ENCODE data around the gene CDK5R2.
"Not testable (repeated sequence)": the region's sequence is repeated elsewhere in the genome, so short reads cannot be mapped to it uniquely, and the experiment has no call there.

The CDK5R2 gene

DNA sequence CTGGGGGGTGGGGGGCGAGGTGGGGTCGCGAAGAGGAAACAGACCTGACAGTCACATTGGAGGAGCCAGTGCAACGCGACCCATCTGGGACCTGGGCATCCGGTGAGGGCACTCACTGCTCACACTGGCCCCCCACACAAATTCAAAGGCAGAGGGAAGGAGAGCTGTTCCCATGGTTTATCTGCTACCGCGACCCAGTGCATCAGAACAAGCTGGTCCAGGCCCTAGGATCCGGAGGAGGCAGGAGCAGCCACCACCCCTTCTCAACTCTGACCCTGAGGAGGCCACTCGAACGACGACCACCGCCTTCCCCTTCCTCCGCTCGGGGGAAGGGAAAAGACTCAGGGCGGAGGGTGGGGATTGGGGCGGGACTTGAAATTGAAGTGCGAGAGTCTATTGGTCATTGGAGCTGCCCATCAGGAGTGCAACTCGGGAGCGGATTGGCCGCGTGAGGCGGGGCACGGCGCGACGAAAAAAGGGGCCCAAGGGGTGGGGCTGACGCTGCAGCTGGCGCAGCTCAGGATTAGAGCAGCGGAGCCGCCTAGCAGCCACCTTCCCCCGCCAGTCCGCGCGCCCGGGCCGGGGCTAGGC, at the start of gene CDK5R2:
Gene CDK5R2, plus strand, starts transcription at position 526 of the 591 bp plus-strand sequence. CDS start 155 bp downstream, outside the sequence.
- DNase-seq (ENCODE audit: low spot score) = peak; percentile 96

DNA sequence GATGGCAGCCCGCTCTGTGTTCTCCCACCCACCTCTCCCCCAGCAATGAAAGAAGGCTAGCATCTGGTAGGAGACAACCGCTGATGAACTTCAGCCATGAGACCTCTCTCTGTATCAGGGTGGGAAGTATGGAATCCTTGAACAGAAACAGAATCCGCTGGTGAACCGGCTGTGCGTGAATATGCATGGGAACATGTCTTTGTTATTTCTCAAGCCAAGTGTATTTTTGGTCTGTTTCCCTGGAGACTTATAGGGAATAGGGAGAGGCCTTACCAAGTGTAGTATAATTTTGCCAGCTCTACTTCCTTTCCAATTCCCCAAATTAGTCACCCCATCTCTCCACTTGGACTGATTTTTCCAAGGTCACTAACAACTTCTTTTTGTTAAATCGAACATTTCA, 48.7 kb upstream of the CDK5R2 start:
- no peak for DNase-seq (ENCODE audit: low spot score)

DNA sequence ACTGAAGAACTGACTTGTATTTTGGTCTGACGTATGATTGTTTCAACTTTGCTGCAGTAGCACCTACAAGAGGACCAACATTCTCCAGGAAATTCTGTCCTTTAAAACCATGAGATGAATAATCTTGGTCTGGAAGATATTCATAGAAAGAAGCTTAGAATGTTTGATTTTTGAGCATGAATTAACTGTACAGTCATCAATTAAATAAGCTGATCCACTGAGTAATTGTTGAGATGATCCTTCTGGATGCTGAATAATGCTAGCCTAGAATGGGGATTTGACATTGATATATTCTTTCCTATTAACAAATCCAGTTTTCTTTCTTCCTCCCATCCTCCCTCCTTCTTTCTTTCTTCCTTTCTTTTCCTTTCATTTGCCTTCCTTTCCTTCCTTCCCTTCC, 39.0 kb upstream of the CDK5R2 start:
- no peak for DNase-seq (ENCODE audit: low spot score)

DNA sequence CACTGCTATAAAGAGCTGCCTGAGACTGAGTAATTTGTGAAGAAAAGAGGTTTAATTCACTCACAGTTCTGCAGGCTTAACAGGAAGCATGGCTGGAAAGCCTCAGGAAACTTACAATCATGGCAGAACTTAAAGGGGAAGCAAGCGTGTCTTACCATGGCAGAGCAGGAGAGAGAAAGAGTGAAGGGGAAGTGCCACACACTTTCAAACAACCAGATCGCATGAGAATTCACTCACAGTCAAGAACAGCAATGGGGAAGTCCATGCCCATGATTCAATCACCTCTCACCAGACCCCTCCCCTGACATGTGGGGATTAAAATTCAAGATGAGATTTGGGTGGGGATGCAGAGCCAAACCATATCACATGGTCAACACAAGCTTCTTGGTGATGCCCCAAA, 34.7 kb upstream of the CDK5R2 start:
- no peak for DNase-seq (ENCODE audit: low spot score)

DNA sequence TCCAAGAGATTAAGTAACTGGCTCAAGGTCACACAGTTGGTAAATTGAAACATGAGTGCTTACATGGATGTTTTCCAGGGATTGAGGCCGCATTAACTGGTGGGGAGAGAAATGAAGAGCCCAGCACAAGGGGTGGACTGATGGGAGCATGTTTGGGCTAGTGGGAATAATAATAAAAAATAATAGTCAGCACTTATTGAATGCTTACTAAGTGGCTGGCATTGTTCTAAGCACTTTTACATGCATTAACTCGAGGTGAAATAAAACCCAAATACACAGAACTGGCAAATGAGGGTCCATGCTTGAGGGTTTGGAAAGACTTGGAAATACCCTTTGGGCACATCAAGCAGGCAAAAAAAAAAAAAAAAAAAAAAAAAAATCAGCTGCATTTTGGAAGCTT, 34.0 kb upstream of the CDK5R2 start:
- no peak for DNase-seq (ENCODE audit: low spot score)

DNA sequence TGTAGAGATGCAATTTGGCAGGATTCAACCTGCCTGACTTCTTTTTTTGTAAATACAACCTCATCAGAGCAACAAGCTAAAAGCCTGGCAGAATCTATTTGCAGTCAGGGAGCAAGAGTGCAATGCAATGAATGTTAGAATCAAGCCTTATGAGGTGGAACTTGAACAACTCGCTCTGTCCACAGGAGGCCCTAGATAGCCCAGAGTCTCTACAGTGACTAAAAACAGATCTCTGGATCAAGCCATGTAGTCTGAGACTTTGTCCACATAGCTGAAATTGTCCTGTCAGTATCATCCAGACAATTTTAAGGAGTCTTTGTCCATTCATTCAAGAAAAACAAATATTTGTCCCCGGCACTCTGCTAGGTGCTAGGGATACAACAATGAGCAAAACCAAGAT, 32.0 kb upstream of the CDK5R2 start:
- DNase-seq (ENCODE audit: low spot score) = no peak

DNA sequence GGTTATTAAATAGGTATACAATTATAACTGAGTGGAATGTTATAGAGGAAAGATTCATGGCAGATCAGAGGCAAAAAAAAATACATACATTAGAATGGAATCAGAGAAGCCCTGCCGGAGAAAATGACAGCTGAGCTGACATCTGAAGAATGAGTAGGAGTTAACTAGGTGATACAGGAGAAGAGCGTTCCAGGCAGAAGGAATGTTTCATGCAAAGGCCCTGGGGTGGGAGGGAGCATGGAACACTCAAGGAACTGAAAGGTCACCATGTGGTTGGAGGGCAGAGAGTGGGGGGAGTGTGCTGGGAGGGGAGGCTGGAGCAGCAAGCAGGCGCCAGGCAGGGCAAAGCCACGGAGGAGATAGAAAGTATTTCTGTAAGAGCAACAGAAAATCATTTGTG, 31.6 kb upstream of the CDK5R2 start:
- DNase-seq (ENCODE audit: low spot score) = no peak

DNA sequence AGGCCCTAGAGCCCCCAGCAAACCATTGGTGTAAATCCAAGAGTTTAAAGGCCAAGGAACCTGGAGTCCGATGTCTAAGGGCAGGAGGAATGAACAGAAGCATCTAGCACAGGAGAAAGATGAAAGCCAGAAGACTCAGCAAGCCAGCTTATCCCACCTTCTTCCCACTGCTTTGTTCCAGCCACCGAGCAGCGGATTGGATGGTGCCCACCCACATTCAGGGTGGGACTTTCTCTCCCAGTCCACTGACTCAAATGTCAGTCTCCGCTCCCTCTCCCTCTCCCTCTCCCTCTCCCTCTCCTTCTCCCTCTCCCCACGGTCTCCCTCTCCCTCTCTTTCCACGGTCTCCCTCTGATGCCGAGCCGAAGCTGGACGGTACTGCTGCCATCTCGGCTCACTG, 29.0 kb upstream of the CDK5R2 start:
- DNase-seq (ENCODE audit: low spot score) = not testable (repeated sequence)

DNA sequence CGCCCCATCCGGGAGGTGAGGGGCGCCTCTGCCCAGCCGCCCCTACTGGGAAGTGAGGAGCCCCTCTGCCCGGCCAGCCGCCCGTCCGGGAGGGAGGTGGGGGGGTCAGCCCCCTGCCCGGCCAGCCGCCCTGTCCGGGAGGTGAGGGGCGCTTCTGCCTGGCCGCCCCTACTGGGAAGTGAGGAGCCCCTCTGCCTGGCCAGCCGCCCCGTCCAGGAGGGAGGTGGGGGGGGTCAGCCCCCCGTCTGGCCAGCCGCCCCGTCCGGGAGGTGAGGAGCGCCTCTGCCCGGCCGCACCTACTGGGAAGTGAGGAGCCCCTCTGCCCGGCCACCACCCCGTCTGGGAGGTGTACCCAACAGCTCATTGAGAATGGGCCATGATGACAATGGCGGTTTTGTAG, 27.7 kb upstream of the CDK5R2 start:
- DNase-seq (ENCODE audit: low spot score) = not testable (repeated sequence)

DNA sequence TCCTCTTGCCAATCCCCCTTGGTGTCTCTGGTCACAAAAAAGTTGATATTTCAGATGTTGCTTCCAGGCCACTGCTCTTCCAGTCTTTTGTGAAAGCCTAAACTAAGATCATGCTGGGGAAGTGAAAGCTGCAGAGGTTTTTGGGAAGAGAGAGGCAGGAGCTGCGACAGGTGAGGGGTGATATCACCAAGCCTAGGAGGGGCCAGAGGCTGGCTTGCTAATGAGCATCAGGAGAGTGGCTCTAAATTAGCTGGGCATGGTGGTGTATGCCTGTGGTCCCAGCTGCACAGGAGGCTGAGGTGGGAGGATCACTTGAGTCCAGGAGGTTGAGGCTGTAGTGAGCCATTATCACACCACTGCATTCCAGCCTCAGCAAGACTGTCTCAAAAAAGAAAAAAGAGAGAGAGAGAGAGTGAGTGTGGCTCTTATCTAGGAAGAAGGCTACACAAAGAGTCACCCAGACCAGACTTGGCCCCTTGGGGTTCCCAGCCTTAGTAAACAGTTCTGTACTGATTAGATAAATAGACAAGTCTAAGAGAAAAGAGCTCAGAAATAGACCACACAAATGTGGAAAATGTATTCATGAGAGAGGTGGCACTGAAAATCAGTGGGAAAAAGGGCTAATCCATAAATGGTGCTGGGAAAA, 14.6 kb upstream of the CDK5R2 start:
- no peak for DNase-seq (ENCODE audit: low spot score)

DNA sequence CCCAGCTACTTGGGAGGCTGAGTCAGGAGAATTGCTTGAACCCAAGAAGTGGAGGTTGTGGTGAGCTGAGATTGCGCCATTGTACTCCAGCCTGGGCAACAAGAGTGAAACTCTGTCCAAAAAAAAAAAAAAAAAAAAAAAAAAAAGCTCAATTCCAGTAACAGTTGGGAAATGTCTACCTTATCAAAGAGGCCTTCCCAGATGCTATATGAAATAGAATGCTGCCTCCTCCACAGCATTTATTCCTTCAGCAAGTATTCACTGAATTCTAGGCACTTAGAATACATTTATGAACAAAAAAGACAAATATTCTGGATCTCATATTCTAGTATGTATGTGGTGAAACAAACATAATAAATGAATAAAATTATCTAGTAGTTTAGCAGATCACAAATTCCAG, 12.8 kb upstream of the CDK5R2 start:
- DNase-seq (ENCODE audit: low spot score) = no peak

DNA sequence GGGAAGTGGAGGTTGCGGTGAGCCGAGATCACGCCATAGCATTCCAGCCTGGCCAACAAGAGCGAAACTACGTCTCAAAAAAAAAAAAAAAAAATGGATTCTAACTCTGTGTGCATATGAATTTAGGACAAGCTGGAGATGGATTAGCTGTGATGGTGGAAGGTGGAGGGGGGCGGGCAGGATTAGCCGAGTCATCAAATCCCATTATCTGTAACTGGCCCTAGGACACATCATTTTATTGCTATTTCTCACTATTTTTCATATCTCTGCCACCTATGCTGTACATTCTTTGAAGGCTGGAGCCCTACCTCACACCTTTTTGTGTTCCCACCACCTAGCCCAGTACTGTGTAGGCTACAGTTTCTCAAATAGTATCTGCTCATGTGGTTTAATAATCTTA, 7.3 kb upstream of the CDK5R2 start:
- no peak for DNase-seq (ENCODE audit: low spot score)

DNA sequence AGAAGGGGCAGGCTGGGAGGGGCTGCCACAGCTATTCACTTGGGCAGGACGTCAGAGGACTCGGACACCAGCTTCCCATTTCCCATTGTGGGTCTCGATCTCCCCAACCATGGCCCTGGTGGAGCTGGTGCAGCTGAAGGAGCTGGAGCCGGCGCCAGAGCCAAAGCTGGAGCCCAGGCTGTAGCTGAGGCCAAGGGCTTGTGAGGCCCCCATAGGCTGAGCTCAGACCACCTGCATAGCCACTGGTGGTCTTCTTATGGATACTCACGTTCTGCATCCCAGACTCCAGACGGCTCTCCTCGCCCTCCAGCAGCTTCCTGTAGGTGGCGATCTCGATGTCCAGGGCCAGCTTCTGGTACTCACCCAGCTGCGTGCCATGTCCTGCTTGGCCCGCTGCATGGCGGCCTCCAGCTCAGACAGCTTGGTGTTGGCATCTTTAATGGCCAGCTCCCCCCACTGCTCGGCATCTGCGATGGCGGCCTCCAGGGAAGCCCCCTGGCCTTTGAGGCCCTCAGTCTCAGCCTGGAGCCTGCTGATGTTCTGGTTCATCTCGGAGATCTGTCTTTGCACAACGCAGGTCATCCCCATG, 6.0 kb upstream of the CDK5R2 start:
- DNase-seq (ENCODE audit: low spot score) = no peak

DNA sequence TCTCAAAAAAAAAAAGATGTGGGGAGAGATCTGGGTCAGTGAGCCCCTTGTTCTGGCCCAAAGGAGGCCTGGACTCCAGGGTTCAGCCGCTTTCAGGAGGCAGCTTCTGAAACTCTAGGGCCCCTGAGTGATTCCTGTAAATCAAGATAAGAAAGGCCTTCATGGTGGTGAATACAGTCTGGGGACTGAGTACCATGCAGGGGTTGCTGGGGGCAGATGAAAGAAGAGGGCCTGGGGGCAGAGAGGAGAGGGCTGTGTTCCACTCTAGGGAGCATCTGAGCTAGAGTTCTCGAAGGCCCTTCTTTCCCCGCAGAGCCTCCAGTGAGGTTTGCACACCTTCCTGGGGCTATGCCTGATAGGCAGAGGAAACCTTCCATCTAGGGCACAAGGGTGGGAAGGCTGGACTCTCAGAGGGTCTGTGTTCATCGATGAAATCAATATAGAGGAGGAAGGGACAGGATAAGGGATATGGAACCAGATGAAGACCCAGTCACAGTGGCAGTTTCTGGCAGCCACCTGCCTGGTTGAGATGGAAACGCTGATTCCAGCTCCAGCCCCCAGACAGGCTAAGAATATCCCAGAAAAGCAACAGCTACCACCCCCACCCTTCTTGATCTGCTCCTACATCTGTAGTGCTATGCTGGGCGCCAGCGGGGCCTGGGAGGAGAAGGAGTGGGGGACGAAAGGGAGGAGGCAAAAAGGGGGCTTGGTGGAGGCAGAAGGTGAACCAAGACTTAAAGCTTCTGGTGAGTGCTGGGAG, 4.7 kb upstream of the CDK5R2 start:
- DNase-seq (ENCODE audit: low spot score) = no peak

DNA sequence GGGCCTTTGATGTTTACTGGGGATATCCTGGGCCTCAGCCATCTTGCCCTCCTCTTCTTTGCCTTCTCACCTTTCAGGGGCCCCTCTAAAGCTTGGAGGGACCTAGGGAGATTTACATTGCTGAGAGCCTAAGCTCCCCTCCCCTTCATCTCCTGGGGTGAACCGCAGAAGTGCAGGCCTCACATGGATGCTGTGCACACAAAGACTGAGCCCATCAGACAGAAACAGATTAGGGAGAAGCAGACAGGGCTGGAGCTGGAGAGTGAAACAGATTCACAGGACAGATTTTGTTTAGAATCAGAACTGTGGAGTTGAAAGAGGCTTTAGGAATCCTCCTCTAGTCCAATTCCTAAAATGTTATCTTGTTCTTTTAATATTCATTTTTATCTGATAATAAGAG, 3.4 kb upstream of the CDK5R2 start:
- DNase-seq (ENCODE audit: low spot score) = no peak

DNA sequence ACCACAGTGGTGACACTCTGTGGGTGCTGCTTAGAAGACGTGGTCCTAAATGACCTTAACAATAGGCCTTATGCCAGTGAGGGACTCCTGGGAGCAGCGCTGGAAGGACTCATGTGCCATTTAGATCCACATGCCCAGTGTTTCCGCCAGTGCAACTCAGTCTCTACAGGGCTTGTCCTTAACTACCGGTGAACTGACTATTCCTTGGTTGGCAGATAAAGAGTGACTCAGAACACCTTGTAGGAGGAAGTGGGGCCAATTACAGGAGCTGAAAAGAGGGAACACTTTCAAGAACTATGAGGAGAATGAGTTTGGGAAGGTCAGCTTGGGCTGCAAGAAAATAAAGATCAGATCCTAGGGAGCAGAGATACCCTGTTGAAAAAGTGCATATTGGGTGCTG, 1.8 kb upstream of the CDK5R2 start:
- DNase-seq (ENCODE audit: low spot score) = no peak

DNA sequence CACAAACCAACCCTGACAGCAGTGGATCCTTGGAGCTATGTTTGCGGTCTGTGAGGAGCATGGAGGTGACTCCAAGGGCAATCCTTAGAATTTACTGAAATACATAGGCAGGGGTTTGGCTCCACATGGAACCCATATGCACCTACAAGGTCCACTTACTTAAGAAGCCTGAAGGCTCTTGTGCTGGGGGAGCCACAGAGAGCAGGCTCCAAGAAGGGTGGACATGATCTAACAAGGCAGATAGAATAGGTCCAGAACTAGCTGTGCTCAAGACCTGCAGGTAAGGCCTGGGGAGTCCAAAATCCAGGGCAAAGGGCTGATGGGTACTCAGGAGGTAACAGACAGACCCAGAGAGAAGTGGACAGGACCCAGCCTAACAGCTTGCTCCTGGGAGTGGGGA, 1.2 kb upstream of the CDK5R2 start:
- no peak for DNase-seq (ENCODE audit: low spot score)

DNA sequence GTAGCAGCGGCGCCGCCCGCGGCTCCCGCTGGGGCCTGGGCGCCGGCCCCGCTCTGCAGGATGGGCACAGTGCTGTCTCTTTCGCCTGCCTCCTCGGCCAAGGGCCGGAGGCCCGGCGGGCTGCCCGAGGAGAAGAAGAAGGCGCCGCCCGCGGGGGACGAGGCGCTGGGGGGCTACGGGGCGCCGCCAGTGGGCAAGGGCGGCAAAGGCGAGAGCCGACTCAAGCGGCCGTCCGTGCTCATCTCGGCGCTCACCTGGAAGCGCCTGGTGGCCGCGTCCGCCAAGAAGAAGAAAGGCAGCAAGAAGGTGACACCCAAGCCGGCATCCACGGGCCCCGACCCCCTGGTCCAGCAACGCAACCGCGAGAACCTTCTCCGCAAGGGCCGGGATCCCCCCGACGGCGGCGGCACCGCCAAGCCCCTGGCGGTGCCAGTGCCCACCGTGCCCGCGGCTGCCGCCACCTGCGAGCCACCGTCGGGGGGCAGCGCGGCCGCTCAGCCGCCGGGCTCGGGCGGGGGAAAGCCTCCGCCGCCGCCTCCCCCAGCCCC, 369 bp downstream of the CDK5R2 start:
- DNase-seq (ENCODE audit: low spot score) = no peak

DNA sequence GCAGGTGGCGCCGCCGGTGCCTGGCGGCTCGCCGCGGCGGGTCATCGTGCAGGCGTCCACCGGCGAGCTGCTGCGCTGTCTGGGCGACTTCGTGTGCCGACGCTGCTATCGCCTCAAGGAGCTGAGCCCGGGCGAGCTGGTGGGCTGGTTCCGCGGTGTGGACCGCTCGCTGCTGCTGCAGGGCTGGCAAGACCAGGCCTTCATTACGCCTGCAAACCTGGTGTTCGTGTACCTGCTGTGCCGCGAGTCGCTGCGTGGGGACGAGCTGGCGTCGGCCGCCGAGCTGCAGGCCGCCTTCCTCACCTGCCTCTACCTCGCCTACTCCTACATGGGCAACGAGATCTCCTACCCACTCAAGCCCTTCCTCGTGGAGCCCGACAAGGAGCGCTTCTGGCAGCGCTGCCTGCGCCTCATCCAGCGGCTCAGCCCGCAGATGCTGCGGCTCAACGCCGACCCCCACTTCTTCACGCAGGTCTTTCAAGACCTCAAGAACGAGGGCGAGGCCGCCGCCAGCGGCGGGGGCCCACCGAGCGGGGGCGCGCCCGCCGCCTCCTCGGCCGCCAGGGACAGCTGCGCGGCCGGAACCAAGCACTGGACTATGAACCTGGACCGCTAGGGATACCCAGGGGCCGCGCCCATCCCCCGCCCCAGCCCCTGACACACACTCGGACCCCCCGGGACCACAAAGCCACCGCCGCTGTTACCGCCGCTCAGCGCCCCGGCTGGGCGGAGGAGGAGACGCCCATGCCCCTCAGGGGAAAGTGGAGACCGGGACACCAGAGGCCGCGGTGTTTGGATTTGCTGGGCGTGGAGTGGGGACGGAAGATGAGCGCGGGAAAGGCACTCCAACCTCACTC, 1.1 kb downstream of the CDK5R2 start:
- no peak for DNase-seq (ENCODE audit: low spot score)

DNA sequence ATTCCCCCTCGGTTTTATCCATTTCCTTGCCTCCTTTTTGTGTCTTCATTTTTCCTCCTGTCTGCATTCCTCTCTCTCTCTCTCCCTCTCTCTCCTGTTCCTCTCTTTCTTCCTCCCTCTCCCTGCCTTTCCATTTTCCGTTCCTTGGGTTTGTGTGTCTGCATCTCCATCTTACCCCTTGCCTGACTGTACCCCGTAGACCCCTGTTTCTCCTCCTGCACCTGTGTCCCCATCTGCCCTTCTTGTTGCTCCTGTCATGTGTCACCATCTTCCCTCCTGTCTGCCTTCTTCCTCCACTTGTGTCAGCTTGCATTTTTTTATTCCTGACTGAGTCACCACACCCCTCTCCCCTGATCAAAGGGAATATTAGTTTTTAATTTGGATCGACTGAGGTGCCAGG, 1.8 kb downstream of the CDK5R2 start:
- no peak for DNase-seq (ENCODE audit: low spot score)

DNA sequence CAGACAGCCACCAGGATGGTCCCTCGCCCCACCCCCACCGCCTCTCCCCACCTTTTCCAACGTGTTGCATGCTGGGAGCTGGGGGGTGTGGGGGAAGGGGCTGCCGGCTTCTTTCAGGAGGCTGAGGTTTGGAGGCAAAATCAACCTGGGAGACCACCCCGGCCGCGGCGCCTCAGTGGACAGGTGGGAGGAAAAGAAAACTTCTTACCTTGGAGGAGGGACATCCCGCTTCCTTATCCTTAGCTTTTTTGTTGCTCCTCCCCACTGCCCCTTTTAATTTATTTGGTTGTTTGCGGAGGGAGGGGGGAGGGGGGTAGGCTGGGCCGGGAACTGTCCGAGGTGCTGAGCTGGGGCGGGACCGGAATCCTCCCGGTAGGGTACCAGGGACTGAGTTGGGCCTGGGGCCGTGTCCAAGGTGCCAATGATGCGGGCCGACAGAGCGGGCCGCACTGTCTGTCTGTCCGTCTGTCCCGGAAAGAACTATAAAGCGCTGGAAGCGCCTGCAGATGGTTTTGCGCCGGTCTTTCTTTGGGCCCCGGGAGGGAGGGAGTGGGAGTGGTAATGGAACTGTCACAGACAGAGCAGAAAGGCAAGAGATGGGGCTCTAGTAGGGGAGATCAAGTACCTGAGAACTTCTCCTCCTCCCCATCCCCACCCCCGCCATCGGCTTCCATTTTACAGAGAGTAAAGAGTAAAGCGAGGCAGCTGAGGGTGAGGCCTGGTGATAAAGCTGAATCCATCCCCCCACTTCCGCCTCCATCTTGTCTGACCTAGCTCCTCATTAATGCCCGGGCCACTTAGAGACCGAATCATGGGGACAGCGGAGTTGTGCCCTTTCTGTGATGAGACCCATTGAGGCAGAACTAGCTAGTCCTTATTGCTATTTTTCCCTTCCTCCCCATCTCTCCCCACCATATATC, 2.4 kb downstream of the CDK5R2 start:
- DNase-seq (ENCODE audit: low spot score) = no peak

Measured in GM03348 (cell line).